Subcutaneous abdominal adipose tissue (tissue), 5 donors: ENCODE measurements around the gene EGFR.

ENCODE experiments used
- H3K27ac ChIP-seq: one replicate; pipeline ENCODE4 v1.7.0; 2013; ENCODE audit warnings: low read depth, mild to moderate bottlenecking, inconsistent platforms, low read length, moderate library complexity
- H3K27me3 ChIP-seq, 5 donors: one replicate each; pipeline ENCODE4 v1.7.0; 2013; ENCODE audit warnings: low read length in 5 of 5, inconsistent platforms in 1 of 5; ENCODE audit not compliant: control insufficient read depth in 5 of 5, insufficient read depth in 4 of 5
- H3K36me3 ChIP-seq, 5 donors: one replicate each; pipeline ENCODE4 v1.7.0; 2013; ENCODE audit warnings: low read length in 5 of 5; ENCODE audit not compliant: control insufficient read depth in 5 of 5, insufficient read depth in 5 of 5
- H3K4me1 ChIP-seq, 5 donors: one replicate each; pipeline ENCODE4 v1.7.0; 2013; ENCODE audit warnings: low read length in 5 of 5, mild to moderate bottlenecking in 3 of 5, moderate library complexity in 1 of 5; ENCODE audit not compliant: control insufficient read depth in 5 of 5, insufficient read depth in 5 of 5
- H3K4me3 ChIP-seq, 5 donors: one replicate each; pipeline ENCODE4 v1.7.0; 2013; ENCODE audit warnings: low read length in 5 of 5, low read depth in 1 of 5
- H3K9ac ChIP-seq, 5 donors: one replicate each; pipeline ENCODE4 v1.7.0; 2013; ENCODE audit warnings: low read length in 5 of 5, mild to moderate bottlenecking in 4 of 5, moderate library complexity in 3 of 5
- H3K9me3 ChIP-seq, 5 donors: one replicate each; pipeline ENCODE4 v1.7.0; 2013; ENCODE audit warnings: low read length in 5 of 5; ENCODE audit not compliant: control insufficient read depth in 5 of 5
- donor health status: healthy.
- donor health status: healthy.
- donor health status: healthy.
- donor health status: healthy.
- donor health status: healthy.

EGFR gene

DNA sequence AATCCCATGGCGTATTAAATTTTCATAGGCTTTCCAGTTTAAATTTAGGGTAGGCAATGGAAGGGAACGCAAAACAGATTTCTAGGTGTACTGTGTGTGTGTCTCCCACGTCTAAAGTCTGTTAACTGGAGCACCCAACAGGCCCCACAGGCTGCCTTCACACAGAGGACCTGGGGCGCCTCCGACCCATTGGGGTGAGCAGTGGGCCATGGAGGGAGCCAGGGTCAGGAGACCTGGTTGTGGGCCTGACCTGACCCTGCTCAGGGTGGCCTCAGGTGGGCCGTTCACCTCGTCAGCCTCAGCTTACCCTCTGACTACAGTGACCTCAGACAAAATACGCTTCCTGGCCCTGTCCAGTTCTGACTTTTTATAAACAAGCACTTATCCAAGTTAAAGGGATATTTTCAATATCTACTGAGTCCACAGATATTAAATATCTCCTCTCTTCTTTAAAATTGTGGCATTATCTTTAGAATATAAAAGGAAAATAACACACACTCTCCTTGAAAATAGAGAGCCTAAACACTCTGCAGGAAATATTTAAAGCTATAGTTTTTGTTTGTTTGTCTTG is 159.6 kb downstream of the EGFR start:
- Histone ChIP-seq H3K36me3 (peaks cover 0 to 66% (median 63%) of the 10 kb centered on the region in 5 donors), H3K9ac (no peak overlapping the region), H3K9me3 (no peaks in the 10 kb centered on the region), H3K4me3 (no peak overlapping the region), H3K4me1 (peaks cover 1 to 32% (median 28%) of the 10 kb centered on the region in 5 donors), H3K27me3 (no peaks in the 10 kb centered on the region), H3K27ac (no peak overlapping the region)

DNA sequence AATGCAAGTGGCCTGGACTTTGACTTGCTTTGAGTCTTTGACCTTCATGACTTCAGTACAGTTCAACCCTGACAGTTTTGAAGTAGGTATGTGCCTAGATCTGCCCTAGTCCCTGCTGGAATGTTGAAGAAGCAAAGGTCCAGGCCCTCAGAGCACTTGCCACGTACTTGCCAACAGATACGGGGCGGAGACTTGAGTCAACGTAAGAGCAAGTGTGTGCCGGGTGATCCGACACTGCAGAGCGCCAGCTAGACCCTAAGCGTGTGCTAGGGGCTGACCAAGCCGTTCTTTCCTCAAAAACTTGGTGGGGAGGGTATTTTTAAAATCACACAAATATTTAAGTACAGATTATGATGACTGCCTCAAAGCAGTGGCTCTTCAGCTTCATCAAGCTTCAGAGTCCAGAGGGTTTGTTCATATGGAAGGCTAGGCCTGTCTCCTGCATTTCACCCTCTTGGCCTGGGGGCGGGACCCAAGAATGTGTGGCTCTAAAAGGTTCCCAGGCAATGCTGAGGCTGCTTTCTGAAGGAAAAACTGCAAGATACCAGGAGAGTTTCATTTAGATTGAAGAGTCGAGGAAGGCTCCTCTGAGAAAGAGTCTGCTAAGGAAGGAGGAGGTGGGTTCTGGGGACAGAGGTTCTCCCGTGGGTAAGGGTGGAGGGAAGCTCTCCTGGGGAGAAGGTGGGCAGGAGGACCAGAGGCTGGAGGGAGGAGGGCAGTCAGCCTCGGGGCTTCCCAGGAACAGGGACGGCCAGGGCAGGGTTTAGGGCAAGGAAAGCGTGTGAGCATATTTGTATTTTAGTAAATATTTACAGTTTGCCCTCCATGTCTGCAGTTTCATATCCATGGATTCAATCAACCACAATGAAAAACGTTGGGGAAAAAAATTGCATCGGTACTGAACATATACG is 160.3 kb downstream of the EGFR start:
- Histone ChIP-seq H3K36me3 (peaks cover 0 to 66% (median 63%) of the 10 kb centered on the region in 5 donors), H3K9ac (no peak overlapping the region), H3K4me3 (no peak overlapping the region), H3K27ac (no peak overlapping the region), H3K4me1 (peaks cover 1 to 32% (median 28%) of the 10 kb centered on the region in 5 donors), H3K9me3 (no peaks in the 10 kb centered on the region), H3K27me3 (no peaks in the 10 kb centered on the region)

DNA sequence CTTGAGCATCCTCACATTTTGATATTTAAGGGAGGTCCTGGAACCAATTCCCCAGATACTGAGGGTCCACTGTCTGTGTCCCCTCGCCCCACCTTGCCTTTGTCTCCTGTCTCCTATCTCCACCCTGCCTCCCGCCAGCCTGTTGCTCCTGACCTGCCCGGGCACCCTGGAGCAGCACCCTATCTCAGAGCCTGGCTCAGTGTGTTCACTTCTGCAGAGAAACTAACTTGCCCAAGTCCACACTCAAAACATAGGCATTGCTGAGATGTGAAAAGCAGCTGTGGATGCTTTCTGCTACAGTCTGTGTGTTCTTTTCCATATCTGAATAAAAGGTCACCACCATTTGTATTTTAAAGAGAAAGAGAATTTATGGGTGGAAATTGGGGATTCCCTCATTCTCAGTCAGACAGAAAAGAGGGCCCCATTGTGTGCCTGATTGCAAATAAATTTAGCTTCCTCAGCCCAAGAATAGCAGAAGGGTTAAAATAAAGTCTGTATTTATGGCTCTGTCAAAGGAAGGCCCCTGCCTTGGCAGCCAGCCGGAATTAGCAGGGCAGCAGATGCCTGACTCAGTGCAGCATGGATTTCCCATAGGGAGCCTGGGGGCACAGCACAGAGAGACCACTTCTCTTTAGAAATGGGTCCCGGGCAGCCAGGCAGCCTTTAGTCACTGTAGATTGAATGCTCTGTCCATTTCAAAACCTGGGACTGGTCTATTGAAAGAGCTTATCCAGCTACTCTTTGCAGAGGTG is 161.3 kb downstream of the EGFR start:
- Histone ChIP-seq H3K9me3 (no peaks in the 10 kb centered on the region), H3K27me3 (no peaks in the 10 kb centered on the region), H3K36me3 (peaks cover 0 to 63% (median 57%) of the 10 kb centered on the region in 5 donors), H3K9ac (no peak overlapping the region), H3K4me3 (no peak overlapping the region), H3K4me1 (peaks cover 1 to 28% (median 23%) of the 10 kb centered on the region in 5 donors), H3K27ac (no peak overlapping the region)

DNA sequence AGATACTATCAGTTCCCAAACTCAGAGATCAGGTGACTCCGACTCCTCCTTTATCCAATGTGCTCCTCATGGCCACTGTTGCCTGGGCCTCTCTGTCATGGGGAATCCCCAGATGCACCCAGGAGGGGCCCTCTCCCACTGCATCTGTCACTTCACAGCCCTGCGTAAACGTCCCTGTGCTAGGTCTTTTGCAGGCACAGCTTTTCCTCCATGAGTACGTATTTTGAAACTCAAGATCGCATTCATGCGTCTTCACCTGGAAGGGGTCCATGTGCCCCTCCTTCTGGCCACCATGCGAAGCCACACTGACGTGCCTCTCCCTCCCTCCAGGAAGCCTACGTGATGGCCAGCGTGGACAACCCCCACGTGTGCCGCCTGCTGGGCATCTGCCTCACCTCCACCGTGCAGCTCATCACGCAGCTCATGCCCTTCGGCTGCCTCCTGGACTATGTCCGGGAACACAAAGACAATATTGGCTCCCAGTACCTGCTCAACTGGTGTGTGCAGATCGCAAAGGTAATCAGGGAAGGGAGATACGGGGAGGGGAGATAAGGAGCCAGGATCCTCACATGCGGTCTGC is 162.2 kb downstream of the EGFR start:
- Histone ChIP-seq H3K27me3 (no peaks in the 10 kb centered on the region), H3K9ac (no peak overlapping the region), H3K4me3 (no peak overlapping the region), H3K27ac (no peak overlapping the region), H3K4me1 (peaks cover 1 to 20% (median 14%) of the 10 kb centered on the region in 5 donors), H3K9me3 (no peaks in the 10 kb centered on the region), H3K36me3 (peaks cover 0 to 66% (median 59%) of the 10 kb centered on the region in 5 donors)

DNA sequence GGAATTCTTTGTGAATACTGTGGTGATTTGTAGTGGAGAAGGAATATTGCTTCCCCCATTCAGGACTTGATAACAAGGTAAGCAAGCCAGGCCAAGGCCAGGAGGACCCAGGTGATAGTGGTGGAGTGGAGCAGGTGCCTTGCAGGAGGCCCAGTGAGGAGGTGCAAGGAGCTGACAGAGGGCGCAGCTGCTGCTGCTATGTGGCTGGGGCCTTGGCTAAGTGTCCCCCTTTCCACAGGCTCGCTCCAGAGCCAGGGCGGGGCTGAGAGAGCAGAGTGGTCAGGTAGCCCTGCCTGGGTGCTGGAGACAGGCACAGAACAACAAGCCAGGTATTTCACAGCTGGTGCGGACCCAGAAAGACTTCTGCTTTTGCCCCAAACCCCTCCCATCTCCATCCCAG is 162.9 kb downstream of the EGFR start:
- Histone ChIP-seq H3K27ac (no peak overlapping the region), H3K27me3 (no peaks in the 10 kb centered on the region), H3K9ac (no peak overlapping the region), H3K36me3 (peaks cover 0 to 72% (median 62%) of the 10 kb centered on the region in 5 donors), H3K4me3 (no peak overlapping the region), H3K9me3 (no peaks in the 10 kb centered on the region), H3K4me1 (peaks cover 1 to 17% (median 12%) of the 10 kb centered on the region in 5 donors)

DNA sequence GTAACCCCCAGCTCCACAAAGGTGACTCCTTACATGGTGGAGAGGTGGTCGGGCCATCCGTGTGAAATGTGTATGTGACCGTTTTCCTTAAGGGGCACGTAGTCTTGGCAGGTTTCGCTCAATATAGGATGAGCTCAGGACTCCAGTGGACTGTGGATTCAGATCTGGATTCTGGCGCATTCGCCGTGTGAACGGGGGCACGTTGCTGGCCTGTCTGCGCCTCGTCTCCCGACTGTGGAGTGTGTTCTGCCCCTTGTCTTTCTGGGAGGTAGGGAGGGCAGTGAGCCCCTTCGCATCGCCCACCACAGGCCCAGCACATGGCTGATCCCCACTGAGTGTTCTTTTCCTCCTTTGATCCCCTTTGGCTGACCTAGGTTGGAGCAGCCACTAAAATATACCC is 165.1 kb downstream of the EGFR start:
- Histone ChIP-seq H3K4me1 (peaks cover 0 to 20% (median 16%) of the 10 kb centered on the region in 5 donors), H3K4me3 (no peak overlapping the region), H3K9ac (no peak overlapping the region), H3K27ac (no peak overlapping the region), H3K27me3 (no peaks in the 10 kb centered on the region), H3K36me3 (peaks cover 0 to 68% (median 56%) of the 10 kb centered on the region in 5 donors), H3K9me3 (no peaks in the 10 kb centered on the region)

DNA sequence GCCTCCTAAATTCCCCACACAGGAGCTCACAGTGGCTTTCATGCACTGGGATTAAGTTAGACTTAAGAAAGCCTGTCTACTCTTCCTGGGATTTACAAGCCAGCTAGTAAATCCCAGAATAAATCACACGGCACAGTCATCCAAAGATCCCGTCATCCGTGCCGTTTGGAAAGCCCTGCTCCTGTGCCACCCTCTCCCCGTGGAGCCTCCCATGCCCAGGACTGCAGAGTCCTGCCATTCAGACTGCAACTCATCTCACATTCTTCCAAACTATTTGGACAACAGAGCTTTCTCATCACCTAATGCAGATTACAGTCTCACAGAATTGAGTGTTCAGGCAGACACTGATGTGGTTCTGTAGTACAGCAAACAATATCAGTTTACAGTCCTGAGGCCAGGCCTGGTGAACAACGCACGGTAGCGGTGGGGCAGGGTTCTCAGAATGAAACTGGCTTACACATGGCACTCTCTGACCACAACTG is 166.5 kb downstream of the EGFR start:
- peaks cover 0 to 33% (median 22%) of the 10 kb centered on the region in 5 donors for H3K4me1 ChIP-seq
- H3K27ac ChIP-seq = peak overlapping the region; percentile 5
- no peaks in the 10 kb centered on the region for H3K27me3 ChIP-seq
- H3K9me3 ChIP-seq = no peaks in the 10 kb centered on the region
- no peak overlapping the region for H3K9ac ChIP-seq
- no peak overlapping the region for H3K4me3 ChIP-seq
- peaks cover 0 to 57% (median 50%) of the 10 kb centered on the region in 5 donors for H3K36me3 ChIP-seq

DNA sequence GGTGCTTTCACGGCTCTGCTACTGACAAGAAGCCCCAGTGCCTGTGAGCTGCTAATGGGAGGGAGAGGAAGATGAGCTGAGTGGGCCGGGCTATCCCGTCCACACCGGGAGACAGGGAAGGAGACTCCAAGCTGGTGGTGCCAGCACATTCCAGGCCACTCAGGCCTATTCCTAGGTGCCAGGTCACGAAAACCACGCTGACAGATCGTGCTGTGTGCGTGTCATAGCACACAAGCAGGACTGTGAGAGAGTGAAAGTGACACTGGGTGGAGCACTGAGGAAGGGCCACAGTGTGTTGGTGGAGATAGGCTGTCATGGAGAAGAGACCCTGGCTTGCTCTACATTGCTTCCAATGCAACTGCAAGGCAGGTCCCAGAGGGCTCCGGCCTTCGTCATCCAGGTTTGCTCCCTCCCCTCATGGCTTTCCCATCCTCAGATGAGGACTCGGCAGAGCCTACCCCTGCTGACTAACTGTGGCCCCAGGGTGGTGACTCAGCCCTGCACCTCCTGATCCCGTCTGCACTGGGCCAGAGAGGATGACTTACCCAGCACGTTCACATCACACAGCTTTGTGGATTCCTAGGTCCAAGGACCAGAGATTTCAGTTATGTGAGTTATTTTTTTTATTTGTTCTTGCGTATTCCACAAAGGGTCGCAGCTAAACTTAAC is 167.3 kb downstream of the EGFR start:
- H3K27ac ChIP-seq = peak overlapping the region; percentile 5
- H3K9me3 ChIP-seq = no peaks in the 10 kb centered on the region
- H3K36me3 ChIP-seq = peaks cover 0 to 50% (median 46%) of the 10 kb centered on the region in 5 donors
- peaks cover 0 to 36% (median 22%) of the 10 kb centered on the region in 5 donors for H3K4me1 ChIP-seq
- H3K27me3 ChIP-seq = no peaks in the 10 kb centered on the region
- no peak overlapping the region for H3K9ac ChIP-seq
- H3K4me3 ChIP-seq = no peak overlapping the region
